HEK293T (cell line): ENCODE data around the gene VPS16.

Source experiments
- BHLHE40 ChIP-seq: fragments of 450-650 bp; IDR thresholded peaks from 2 replicates; pipeline ENCODE4 v1.6.1; 2016; ENCODE audit warnings: mild to moderate bottlenecking, moderate library complexity, borderline replicate concordance
- CTBP1 ChIP-seq: fragments of 450-650 bp; IDR thresholded peaks from 2 replicates; pipeline ENCODE4 v1.6.1; 2016; ENCODE audit warnings: borderline replicate concordance
- ELF4 ChIP-seq: fragments of 450-650 bp; IDR thresholded peaks from 2 replicates; pipeline ENCODE4 v1.6.1; 2017; ENCODE audit warnings: antibody characterized with exemption
- FOXA1 ChIP-seq: fragments of 450-650 bp; IDR thresholded peaks from 2 replicates; pipeline ENCODE4 v1.6.1; 2016; ENCODE audit warnings: mild to moderate bottlenecking
- FOXK2 ChIP-seq: fragments of 450-650 bp; IDR thresholded peaks from 2 replicates; pipeline ENCODE4 v1.6.1; 2016; ENCODE audit warnings: mild to moderate bottlenecking
- FOXM1 ChIP-seq: fragments of 450-650 bp; IDR thresholded peaks from 2 replicates; pipeline ENCODE4 v1.6.1; 2017; ENCODE audit warnings: mild to moderate bottlenecking, borderline replicate concordance
- HDGF ChIP-seq: fragments of 450-650 bp; IDR thresholded peaks from 2 replicates; pipeline ENCODE4 v1.6.1; 2017; ENCODE audit warnings: antibody characterized with exemption, borderline replicate concordance
- LEF1 ChIP-seq: fragments of 450-650 bp; IDR thresholded peaks from 2 replicates; pipeline ENCODE4 v1.6.1; 2017; ENCODE audit warnings: mild to moderate bottlenecking, borderline replicate concordance
- SP1 ChIP-seq: fragments of 450-650 bp; IDR thresholded peaks from 2 replicates; pipeline ENCODE4 v1.6.1; 2017
- ZNF384 ChIP-seq: fragments of 450-650 bp; IDR thresholded peaks from 2 replicates; pipeline ENCODE4 v1.6.1; 2016
- TF ChIP-seq, protein P1 (sequence below): fragments of 450-650 bp; IDR thresholded peaks from 2 replicates; pipeline ENCODE4 v1.6.1; 2016

DNA sequence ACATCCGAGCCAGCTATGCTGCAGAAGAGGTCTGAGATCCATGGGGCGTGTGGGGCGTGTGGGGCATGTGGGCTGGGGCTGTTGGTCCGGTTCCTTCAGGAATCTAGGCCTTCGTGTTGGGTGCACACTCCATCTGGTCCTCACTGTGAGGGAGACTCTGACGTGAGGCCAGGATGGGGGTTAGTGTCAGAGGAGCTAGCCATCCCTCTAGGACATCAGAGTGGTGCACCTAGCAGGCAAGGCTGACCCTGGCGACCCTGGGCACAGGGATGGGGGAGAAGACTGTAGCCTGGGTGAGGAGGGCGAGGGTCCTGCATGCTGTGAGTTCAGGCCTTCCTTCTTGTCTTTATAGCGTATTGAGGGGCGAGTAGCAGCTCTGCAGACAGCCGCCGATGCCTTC is 24.1 kb downstream of the VPS16 start:
- no peak for TF ChIP-seq ZNF384
- no peak for TF ChIP-seq BHLHE40
- no peak for TF ChIP-seq CTBP1
- TF ChIP-seq LEF1: no peak
- no peak for TF ChIP-seq FOXM1
- TF ChIP-seq FOXA1: no peak
- TF ChIP-seq, protein P1, sequence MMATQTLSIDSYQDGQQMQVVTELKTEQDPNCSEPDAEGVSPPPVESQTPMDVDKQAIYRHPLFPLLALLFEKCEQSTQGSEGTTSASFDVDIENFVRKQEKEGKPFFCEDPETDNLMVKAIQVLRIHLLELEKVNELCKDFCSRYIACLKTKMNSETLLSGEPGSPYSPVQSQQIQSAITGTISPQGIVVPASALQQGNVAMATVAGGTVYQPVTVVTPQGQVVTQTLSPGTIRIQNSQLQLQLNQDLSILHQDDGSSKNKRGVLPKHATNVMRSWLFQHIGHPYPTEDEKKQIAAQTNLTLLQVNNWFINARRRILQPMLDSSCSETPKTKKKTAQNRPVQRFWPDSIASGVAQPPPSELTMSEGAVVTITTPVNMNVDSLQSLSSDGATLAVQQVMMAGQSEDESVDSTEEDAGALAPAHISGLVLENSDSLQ: no peak
- TF ChIP-seq HDGF: no peak
- TF ChIP-seq SP1: no peak
- no peak for TF ChIP-seq FOXK2
- no peak for TF ChIP-seq ELF4
